Breast epithelium (tissue), 3 donors: Measurements from ENCODE around the gene TMEM14B.

Experiments
- POLR2AphosphoS5 ChIP-seq, 3 donors: sonication (generic); formaldehyde crosslinking; IDR thresholded peaks; one replicate each; pipeline ENCODE4 v1.6.1; 2017; ENCODE audit warnings: antibody characterized with exemption in 3 of 3
- TF ChIP-seq, protein P1 (sequence below), 3 donors: fragments of 450-650 bp; IDR thresholded peaks; one replicate each; pipeline ENCODE4 v1.5.1; 2016 to 2017; ENCODE audit warnings: antibody characterized with exemption in 3 of 3, mild to moderate bottlenecking in 3 of 3, moderate library complexity in 3 of 3

DNA sequence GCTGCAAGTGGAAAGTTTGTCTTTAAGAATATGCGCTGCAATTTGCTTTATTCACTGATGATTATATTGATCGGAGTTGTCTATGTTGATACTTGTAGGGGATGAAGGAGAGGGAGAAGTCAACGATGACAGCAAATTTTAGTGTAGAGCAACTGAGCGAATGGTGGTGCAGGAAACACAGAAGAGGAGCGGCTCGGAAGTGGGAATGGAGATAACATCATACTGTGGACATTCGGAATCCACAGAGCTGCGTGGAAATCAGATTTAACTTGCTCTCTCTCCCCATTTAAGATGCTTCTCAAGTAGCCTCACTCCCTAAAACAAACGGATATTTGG is 722 bp upstream of the TMEM14B start:
- TF ChIP-seq, protein P1, sequence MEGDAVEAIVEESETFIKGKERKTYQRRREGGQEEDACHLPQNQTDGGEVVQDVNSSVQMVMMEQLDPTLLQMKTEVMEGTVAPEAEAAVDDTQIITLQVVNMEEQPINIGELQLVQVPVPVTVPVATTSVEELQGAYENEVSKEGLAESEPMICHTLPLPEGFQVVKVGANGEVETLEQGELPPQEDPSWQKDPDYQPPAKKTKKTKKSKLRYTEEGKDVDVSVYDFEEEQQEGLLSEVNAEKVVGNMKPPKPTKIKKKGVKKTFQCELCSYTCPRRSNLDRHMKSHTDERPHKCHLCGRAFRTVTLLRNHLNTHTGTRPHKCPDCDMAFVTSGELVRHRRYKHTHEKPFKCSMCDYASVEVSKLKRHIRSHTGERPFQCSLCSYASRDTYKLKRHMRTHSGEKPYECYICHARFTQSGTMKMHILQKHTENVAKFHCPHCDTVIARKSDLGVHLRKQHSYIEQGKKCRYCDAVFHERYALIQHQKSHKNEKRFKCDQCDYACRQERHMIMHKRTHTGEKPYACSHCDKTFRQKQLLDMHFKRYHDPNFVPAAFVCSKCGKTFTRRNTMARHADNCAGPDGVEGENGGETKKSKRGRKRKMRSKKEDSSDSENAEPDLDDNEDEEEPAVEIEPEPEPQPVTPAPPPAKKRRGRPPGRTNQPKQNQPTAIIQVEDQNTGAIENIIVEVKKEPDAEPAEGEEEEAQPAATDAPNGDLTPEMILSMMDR (IDR thresholded peaks at IDR 0.05), result no peak
- no peak for TF ChIP-seq POLR2AphosphoS5 (IDR thresholded peaks at IDR 0.05)
